MCF 10A (cell line): ENCODE results near the gene RNF144B. TPM values are rescaled to one million over a fixed set of nuclear protein-coding genes. Genes with fewer than 3 reads are reported as not detected.

Experiments
- BruUV-seq: library from RNA; stranded (reverse); fragments of 400-500 nt; replicated peaks from 2 replicates; lab custom pipeline; 2021; lab: Mats Ljungman, UMichigan
- CTCF ChIA-PET: fragments of 300-600 bp; sonication (Branson Sonifier 250); formaldehyde crosslinking; extraction: SDS; loops from one replicate; lab custom pipeline; 2021; ENCODE audit warnings: antibody characterized with exemption, inconsistent platforms; lab: Yijun Ruan, JAX
- POLR2A ChIA-PET: fragments of 300-600, 350-650 bp; sonication (Branson Sonifier 250); formaldehyde crosslinking; extraction: SDS; loops from one replicate; lab custom pipeline; 2020; ENCODE audit warnings: antibody characterized with exemption, inconsistent platforms; lab: Yijun Ruan, JAX
- DNase-seq: peaks from one replicate; pipeline ENCODE4 v3.0.0-alpha.2; 2018; ENCODE audit not compliant: unreplicated experiment
- H3K27ac Mint-ChIP-seq: one replicate; pipeline ENCODE4 v1.8.0; 2022; ENCODE audit warnings: mild to moderate bottlenecking, low read depth, mixed read lengths; ENCODE audit not compliant: unreplicated experiment
- H3K27me3 Mint-ChIP-seq: one replicate; pipeline ENCODE4 v1.8.0; 2022; ENCODE audit warnings: mixed read lengths; ENCODE audit not compliant: insufficient read depth, unreplicated experiment
- H3K36me3 Mint-ChIP-seq: one replicate; pipeline ENCODE4 v1.8.0; 2022; ENCODE audit warnings: mild to moderate bottlenecking, moderate library complexity, mixed read lengths; ENCODE audit not compliant: insufficient read depth, unreplicated experiment
- H3K4me1 Mint-ChIP-seq: one replicate; pipeline ENCODE4 v1.8.0; 2022; ENCODE audit warnings: mixed read lengths; ENCODE audit not compliant: insufficient read depth, unreplicated experiment
- H3K4me3 Mint-ChIP-seq: one replicate; pipeline ENCODE4 v1.8.0; 2022; ENCODE audit warnings: mild to moderate bottlenecking, moderate library complexity, mixed read lengths; ENCODE audit not compliant: unreplicated experiment
- H3K9me3 Mint-ChIP-seq: one replicate; pipeline ENCODE4 v1.8.0; 2022; ENCODE audit warnings: mixed read lengths; ENCODE audit not compliant: unreplicated experiment
- intact Hi-C: fragments of 100-400 bp; cut with micrococcal nuclease; formaldehyde crosslinking; loops from 2 replicates; pipeline ENCODE4 v1.14.1; 2022
- total RNA-seq: library from RNA; stranded (reverse); gene quantifications from 2 replicates; pipeline ENCODE4 v1.2.3, GENCODE V29; 2022
- TF ChIP-seq, protein P1 (sequence below): fragments of 200-600 bp; IDR thresholded peaks from one replicate; pipeline ENCODE4 v1.8.0; 2022; ENCODE audit warnings: antibody characterized with exemption, mild to moderate bottlenecking; ENCODE audit not compliant: unreplicated experiment

RNF144B gene
- total RNA-seq, 1 experiment from 2014 or later = 57.9 TPM

DNA sequence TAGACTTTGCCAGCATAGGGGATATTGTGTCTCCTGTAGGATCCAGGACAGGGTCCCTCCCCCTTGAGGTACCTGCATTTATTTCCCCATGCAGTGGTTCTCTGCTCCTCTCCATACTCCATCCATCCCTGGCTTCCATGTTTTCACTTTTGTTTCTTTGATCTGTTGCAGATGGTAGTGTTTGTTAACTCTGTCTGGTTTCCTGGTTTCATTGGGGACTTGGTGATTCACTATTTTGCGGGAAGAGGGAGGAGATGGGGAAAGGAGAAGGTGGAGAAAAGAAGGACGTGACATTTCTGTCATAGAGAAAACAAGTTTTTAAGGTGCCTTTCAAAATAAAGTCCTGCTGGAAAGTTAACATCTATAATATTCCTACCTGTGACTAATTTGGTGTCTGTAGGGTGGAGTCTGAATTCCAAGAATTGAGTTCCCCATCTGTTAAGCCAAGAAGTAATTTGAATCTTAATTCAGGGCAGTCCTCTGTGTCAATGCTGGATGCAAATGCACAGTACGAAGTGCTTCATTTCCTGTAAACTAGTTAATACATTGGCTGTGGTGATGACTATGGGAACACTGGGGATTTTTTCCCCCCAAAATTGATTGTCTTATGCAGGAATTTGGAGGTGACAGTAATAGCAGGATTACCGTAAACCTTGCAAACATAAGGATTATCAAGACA lies 6.9 kb upstream of the RNF144B start:
- peaks cover 16% of the 10 kb centered on the region for H3K4me1 Mint-ChIP-seq
- no peaks in the 10 kb centered on the region for H3K27me3 Mint-ChIP-seq
- ChIA-PET CTCF (no interaction called here), POLR2A (no interaction called here)
- H3K36me3 Mint-ChIP-seq = no peaks in the 10 kb centered on the region
- H3K27ac Mint-ChIP-seq = no peak overlapping the region
- H3K4me3 Mint-ChIP-seq = no peak overlapping the region
- no peaks in the 10 kb centered on the region for H3K9me3 Mint-ChIP-seq
- DNase-seq = peak; percentile 18
- intact Hi-C loops = no loop called here
- no TSS peak for BruUV-seq
- TF ChIP-seq, protein P1, sequence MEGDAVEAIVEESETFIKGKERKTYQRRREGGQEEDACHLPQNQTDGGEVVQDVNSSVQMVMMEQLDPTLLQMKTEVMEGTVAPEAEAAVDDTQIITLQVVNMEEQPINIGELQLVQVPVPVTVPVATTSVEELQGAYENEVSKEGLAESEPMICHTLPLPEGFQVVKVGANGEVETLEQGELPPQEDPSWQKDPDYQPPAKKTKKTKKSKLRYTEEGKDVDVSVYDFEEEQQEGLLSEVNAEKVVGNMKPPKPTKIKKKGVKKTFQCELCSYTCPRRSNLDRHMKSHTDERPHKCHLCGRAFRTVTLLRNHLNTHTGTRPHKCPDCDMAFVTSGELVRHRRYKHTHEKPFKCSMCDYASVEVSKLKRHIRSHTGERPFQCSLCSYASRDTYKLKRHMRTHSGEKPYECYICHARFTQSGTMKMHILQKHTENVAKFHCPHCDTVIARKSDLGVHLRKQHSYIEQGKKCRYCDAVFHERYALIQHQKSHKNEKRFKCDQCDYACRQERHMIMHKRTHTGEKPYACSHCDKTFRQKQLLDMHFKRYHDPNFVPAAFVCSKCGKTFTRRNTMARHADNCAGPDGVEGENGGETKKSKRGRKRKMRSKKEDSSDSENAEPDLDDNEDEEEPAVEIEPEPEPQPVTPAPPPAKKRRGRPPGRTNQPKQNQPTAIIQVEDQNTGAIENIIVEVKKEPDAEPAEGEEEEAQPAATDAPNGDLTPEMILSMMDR = no peak

DNA sequence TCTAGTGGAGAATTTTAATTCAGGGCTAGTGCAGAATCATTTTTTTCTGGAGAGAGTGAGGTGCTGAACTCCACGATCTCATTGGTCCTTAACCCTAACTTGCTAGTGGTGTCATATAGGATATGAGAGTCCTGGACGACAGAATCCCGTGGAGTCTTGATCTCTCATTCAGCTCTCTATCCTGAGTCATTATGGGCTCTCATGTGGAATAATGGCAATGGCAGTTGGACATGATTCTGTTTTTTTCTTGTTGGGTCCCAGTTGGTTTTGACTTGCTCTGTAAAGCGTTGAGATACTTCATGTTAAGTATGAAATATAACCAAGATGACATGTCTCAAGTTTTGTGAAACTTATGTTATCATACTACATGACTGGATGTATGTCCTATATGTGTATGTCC lies 6.3 kb upstream of the RNF144B start:
- H3K4me1 Mint-ChIP-seq = peaks cover 16% of the 10 kb centered on the region
- no peak for DNase-seq
- intact Hi-C loops = no loop called here
- H3K4me3 Mint-ChIP-seq = no peak overlapping the region
- H3K27me3 Mint-ChIP-seq = no peaks in the 10 kb centered on the region
- CTCF ChIA-PET = no interaction called here
- no peaks in the 10 kb centered on the region for H3K9me3 Mint-ChIP-seq
- no peaks in the 10 kb centered on the region for H3K36me3 Mint-ChIP-seq
- BruUV-seq = no TSS peak
- POLR2A ChIA-PET = interaction anchor here (1.1 kb wide), 1 partner anchor 38 kb away, joined by 4 read pairs; no protein-coding TSS in a partner anchor
- H3K27ac Mint-ChIP-seq = no peak overlapping the region
- TF ChIP-seq, protein P1 = no peak

DNA sequence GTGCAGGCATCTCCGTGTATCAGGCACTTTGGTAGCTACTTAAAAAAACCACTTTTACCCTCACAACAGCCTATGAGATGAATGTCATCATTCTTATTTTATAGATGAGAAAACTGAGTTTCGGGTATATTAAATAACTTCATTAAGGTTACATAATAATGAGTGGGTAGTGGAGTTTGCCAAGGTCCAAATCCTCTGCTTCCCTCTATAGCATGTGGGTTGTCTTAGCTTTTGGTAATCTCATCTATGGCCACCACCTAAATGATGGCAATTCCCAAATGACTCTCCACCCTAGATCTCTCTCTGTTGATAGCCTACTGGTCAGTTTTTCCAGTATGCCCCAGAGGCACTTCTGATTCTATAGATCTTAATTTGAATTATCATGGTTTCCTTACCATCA lies 3.7 kb upstream of the RNF144B start:
- TF ChIP-seq, protein P1 = no peak
- ChIA-PET CTCF (interaction anchor here (0.6 kb wide), 1 partner anchor 76 kb away, joined by 5 read pairs; no protein-coding TSS in a partner anchor), POLR2A (interaction anchor here (1.2 to 8.9 kb wide), 2 partner anchors 22 to 41 kb away, joined by 3 to 159 read pairs; no protein-coding TSS in a partner anchor)
- Mint-ChIP-seq H3K36me3 (no peaks in the 10 kb centered on the region), H3K27ac (no peak overlapping the region), H3K4me1 (peaks cover 27% of the 10 kb centered on the region), H3K4me3 (no peak overlapping the region), H3K27me3 (no peaks in the 10 kb centered on the region), H3K9me3 (no peaks in the 10 kb centered on the region)
- intact Hi-C loops = no loop called here
- BruUV-seq = no TSS peak
- DNase-seq = no peak

DNA sequence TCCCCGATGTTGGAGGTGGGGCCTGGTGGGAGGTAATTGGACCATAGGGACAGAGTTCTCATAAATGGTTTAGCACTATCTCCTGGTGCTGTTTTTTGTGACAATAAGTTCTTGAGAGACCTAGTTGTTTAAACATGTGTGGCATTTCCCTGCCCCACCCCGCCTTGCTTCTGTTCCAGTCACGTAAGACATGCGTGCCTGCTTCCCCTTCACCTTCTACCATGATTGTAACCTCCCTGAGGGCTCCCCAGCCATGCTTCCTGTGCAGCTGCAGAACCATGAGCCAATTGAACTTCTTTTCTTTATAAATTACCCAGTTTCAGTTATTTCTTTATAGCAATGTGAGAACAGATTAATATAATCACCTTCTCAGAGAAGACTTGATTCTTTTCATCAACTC lies 2.5 kb upstream of the RNF144B start:
- H3K27ac Mint-ChIP-seq = no peak overlapping the region
- ChIA-PET POLR2A (interaction anchor here (8.9 kb wide), 1 partner anchor 43 kb away, joined by 159 read pairs; no protein-coding TSS in a partner anchor), CTCF (no interaction called here)
- intact Hi-C loops = loop anchor here (5.0 kb wide), 2 partner anchors 63 to 122 kb away; partner anchors contain the start of gene DEK
- peaks cover 20% of the 10 kb centered on the region for H3K4me1 Mint-ChIP-seq
- H3K9me3 Mint-ChIP-seq = no peaks in the 10 kb centered on the region
- H3K36me3 Mint-ChIP-seq = no peaks in the 10 kb centered on the region
- BruUV-seq = no TSS peak
- H3K4me3 Mint-ChIP-seq = no peak overlapping the region
- no peaks in the 10 kb centered on the region for H3K27me3 Mint-ChIP-seq
- TF ChIP-seq, protein P1 = no peak
- no peak for DNase-seq
